ENCODE results near the gene IFI30.

GRCh38 chr19:18144361-18144760 is 29.3 kb upstream of the IFI30 start:
- TF ChIP-seq, protein P1, sequence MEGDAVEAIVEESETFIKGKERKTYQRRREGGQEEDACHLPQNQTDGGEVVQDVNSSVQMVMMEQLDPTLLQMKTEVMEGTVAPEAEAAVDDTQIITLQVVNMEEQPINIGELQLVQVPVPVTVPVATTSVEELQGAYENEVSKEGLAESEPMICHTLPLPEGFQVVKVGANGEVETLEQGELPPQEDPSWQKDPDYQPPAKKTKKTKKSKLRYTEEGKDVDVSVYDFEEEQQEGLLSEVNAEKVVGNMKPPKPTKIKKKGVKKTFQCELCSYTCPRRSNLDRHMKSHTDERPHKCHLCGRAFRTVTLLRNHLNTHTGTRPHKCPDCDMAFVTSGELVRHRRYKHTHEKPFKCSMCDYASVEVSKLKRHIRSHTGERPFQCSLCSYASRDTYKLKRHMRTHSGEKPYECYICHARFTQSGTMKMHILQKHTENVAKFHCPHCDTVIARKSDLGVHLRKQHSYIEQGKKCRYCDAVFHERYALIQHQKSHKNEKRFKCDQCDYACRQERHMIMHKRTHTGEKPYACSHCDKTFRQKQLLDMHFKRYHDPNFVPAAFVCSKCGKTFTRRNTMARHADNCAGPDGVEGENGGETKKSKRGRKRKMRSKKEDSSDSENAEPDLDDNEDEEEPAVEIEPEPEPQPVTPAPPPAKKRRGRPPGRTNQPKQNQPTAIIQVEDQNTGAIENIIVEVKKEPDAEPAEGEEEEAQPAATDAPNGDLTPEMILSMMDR (IDR thresholded peaks at IDR 0.05) = no peak
- TF ChIP-seq POLR2A (IDR thresholded peaks at IDR 0.05) (no peak), POLR2AphosphoS5 (IDR thresholded peaks at IDR 0.05; ENCODE audit: insufficient read depth in 1 of 2, low read depth in 1 of 2) (no peak)
